Fibroblast of lung (primary cell): Measurements from ENCODE around the gene CYB5RL.

Experiments used
- EZH2 ChIP-seq: IDR thresholded peaks from 2 replicates; pipeline ENCODE4 v1.5.1; 2012; ENCODE audit warnings: low read length, control low read depth, mild to moderate bottlenecking; ENCODE audit errors: missing control alignments
- TF ChIP-seq, protein P1 (sequence below), 2 donors: IDR thresholded peaks in 1 of 2; conservative IDR thresholded peaks in 1 of 2; 1 replicate in 1 of 2; 2 replicates in 1 of 2; pipeline ENCODE4 v1.5.1; 2011 to 2012; ENCODE audit warnings: low read length in 2 of 2, control low read depth in 1 of 2, inconsistent platforms in 1 of 2, low read depth in 1 of 2, mild to moderate bottlenecking in 1 of 2

DNA sequence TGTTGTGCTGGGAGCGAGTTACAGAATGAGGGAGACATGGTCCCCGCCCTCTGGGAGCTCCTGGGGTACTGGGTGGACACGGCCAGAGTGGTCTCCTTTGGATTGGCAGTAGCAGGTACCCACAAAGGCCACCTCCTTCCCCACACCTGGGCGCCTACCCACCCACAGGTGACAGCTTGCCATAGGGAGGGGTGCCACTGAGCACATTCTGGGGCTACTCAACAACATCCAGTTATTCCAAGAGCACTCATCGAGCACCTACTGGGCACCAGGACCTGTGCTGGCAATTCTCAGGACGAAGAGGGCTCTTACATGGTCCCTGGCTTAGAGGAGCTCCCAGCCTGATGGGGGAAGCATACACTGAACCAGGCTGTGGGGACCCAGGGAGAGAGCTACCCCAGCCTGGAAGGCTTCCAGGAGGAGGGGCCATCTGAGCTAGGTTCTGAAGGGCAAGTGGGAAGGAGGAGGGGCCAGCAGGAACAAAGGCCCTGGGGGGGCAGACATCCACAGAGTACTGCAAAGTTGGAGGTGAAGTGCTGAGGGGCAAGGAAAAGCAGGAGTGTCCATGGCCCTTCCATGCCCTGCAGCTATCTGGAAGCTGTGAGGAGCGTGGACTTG, 22.1 kb upstream of the CYB5RL start:
- TF ChIP-seq, protein P1, sequence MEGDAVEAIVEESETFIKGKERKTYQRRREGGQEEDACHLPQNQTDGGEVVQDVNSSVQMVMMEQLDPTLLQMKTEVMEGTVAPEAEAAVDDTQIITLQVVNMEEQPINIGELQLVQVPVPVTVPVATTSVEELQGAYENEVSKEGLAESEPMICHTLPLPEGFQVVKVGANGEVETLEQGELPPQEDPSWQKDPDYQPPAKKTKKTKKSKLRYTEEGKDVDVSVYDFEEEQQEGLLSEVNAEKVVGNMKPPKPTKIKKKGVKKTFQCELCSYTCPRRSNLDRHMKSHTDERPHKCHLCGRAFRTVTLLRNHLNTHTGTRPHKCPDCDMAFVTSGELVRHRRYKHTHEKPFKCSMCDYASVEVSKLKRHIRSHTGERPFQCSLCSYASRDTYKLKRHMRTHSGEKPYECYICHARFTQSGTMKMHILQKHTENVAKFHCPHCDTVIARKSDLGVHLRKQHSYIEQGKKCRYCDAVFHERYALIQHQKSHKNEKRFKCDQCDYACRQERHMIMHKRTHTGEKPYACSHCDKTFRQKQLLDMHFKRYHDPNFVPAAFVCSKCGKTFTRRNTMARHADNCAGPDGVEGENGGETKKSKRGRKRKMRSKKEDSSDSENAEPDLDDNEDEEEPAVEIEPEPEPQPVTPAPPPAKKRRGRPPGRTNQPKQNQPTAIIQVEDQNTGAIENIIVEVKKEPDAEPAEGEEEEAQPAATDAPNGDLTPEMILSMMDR (conservative IDR thresholded peaks at IDR 0.05 in 1 of 2, IDR thresholded peaks at IDR 0.05 in 1 of 2; ENCODE audit: low read depth in 1 of 2, low read length in 2 of 2): no peak
- TF ChIP-seq EZH2: no peak
